Mesenchymal stem cell (in vitro differentiated cells and primary cell): ENCODE measurements around the gene MIEN1.
"Not testable (repeated sequence)": the region's sequence is repeated elsewhere in the genome, so short reads cannot be mapped to it uniquely, and the experiment has no call there.

Experiments used
- DNase-seq: peaks from one replicate; pipeline ENCODE4 v3.0.0-alpha.2; 2013
- H2AFZ ChIP-seq: one replicate; pipeline ENCODE4 v1.6.1; 2013; ENCODE audit warnings: low read depth, mild to moderate bottlenecking, control low read depth, inconsistent platforms, low read length, moderate library complexity
- H2AK5ac ChIP-seq: 2 replicates; pipeline ENCODE4 v1.6.1; 2013; ENCODE audit warnings: low read length, moderate library complexity, mild to moderate bottlenecking, inconsistent platforms; ENCODE audit not compliant: severe bottlenecking
- H2BK120ac ChIP-seq: one replicate; pipeline ENCODE4 v1.6.1; 2013; ENCODE audit warnings: low read depth, mild to moderate bottlenecking, inconsistent platforms, low read length, moderate library complexity
- H2BK12ac ChIP-seq, 2 experiments: one replicate each; pipeline ENCODE4 v1.6.1; 2013; ENCODE audit warnings: inconsistent platforms in 2 of 2, low read length in 2 of 2, mild to moderate bottlenecking in 2 of 2, moderate library complexity in 2 of 2, control low read depth in 1 of 2
- H2BK15ac ChIP-seq: one replicate; pipeline ENCODE4 v1.6.1; 2013; ENCODE audit warnings: mild to moderate bottlenecking, low read depth, inconsistent platforms; ENCODE audit not compliant: poor library complexity, severe bottlenecking
- H2BK5ac ChIP-seq: 2 replicates; pipeline ENCODE4 v1.6.1; 2013; ENCODE audit warnings: low read depth, mild to moderate bottlenecking, low read length, control low read depth, inconsistent platforms; ENCODE audit not compliant: poor library complexity, severe bottlenecking
- H3K14ac ChIP-seq, 2 experiments: one replicate each; pipeline ENCODE4 v1.6.1; 2013; ENCODE audit warnings: inconsistent platforms in 2 of 2, low read length in 2 of 2, control low read depth in 1 of 2, mild to moderate bottlenecking in 1 of 2, moderate library complexity in 1 of 2
- H3K18ac ChIP-seq, 2 experiments: one replicate each; pipeline ENCODE4 v1.6.1; 2013; ENCODE audit warnings: inconsistent platforms in 2 of 2, low read length in 2 of 2, control low read depth in 1 of 2, low read depth in 1 of 2, mild to moderate bottlenecking in 1 of 2
- H3K23ac ChIP-seq, 2 experiments: one replicate each; pipeline ENCODE4 v1.6.1; 2013; ENCODE audit warnings: inconsistent platforms in 2 of 2, low read length in 2 of 2, mild to moderate bottlenecking in 2 of 2, moderate library complexity in 2 of 2, control low read depth in 1 of 2
- H3K27ac ChIP-seq: 2 replicates; pipeline ENCODE4 v1.5.1; 2013; ENCODE audit warnings: mild to moderate bottlenecking, moderate library complexity, low read length, control low read depth, inconsistent platforms; ENCODE audit not compliant: poor library complexity, severe bottlenecking
- H3K27me3 ChIP-seq, 2 experiments: 2 replicates each; pipeline versions ENCODE4 v1.6.1 to v1.7.0; 2013; ENCODE audit warnings: low read length in 2 of 2, mild to moderate bottlenecking in 2 of 2, moderate library complexity in 2 of 2, control low read depth in 1 of 2, inconsistent platforms in 1 of 2; ENCODE audit not compliant: control insufficient read depth in 1 of 2, insufficient read depth in 1 of 2
- H3K36me3 ChIP-seq, 2 experiments: 2 replicates each; pipeline versions ENCODE4 v1.6.1 to v1.7.0; 2013; ENCODE audit warnings: low read length in 2 of 2, control low read depth in 1 of 2, inconsistent platforms in 1 of 2, low read depth in 1 of 2, mild to moderate bottlenecking in 1 of 2; ENCODE audit not compliant: insufficient read depth in 2 of 2, control insufficient read depth in 1 of 2
- H3K4ac ChIP-seq, 2 experiments: one replicate each; pipeline ENCODE4 v1.6.1; 2013; ENCODE audit warnings: inconsistent platforms in 2 of 2, low read length in 2 of 2, mild to moderate bottlenecking in 2 of 2, moderate library complexity in 2 of 2, control low read depth in 1 of 2, low read depth in 1 of 2
- H3K4me1 ChIP-seq: 2 replicates; pipeline ENCODE4 v1.6.1; 2013; ENCODE audit warnings: low read depth, low read length, control low read depth; ENCODE audit not compliant: control insufficient read depth, insufficient read depth
- H3K4me2 ChIP-seq: 2 replicates; pipeline ENCODE4 v1.6.1; 2013; ENCODE audit warnings: low read length, mild to moderate bottlenecking, inconsistent platforms; ENCODE audit not compliant: poor library complexity, severe bottlenecking
- H3K4me3 ChIP-seq, 2 experiments: 2 replicates each; pipeline versions ENCODE4 v1.5.1 to v1.7.0; 2013; ENCODE audit warnings: low read length in 2 of 2, mild to moderate bottlenecking in 2 of 2, control low read depth in 1 of 2, low read depth in 1 of 2; ENCODE audit not compliant: insufficient read depth in 1 of 2
- H3K79me1 ChIP-seq: replicated peaks from 2 replicates; pipeline ENCODE4 v1.6.1; 2013; ENCODE audit warnings: mild to moderate bottlenecking, control low read depth, low read length, inconsistent platforms; ENCODE audit not compliant: poor library complexity, severe bottlenecking
- H3K9ac ChIP-seq: 2 replicates; pipeline ENCODE4 v1.7.0; 2013; ENCODE audit warnings: mild to moderate bottlenecking, low read length, moderate library complexity
- H3K9me3 ChIP-seq: 2 replicates; pipeline ENCODE4 v1.7.0; 2013; ENCODE audit warnings: mild to moderate bottlenecking, low read length; ENCODE audit not compliant: control insufficient read depth
- H4K8ac ChIP-seq: one replicate; pipeline ENCODE4 v1.6.1; 2013; ENCODE audit warnings: inconsistent platforms, mild to moderate bottlenecking, low read length, moderate library complexity
- H4K91ac ChIP-seq: one replicate; pipeline ENCODE4 v1.6.1; 2013; ENCODE audit warnings: mild to moderate bottlenecking, low read length, inconsistent platforms
- WGBS: methylation state at CpG from one replicate; pipeline ENCODE4 v1.1.7; 2013; ENCODE audit warnings: mixed read lengths; 5-methylcytosine and 5-hydroxymethylcytosine counted together

MIEN1 gene

GRCh38 chr17:39767147-39767546 lies 36.8 kb upstream of the MIEN1 start:
- Histone ChIP-seq H3K36me3 (no peaks in the 10 kb centered on the region), H2BK15ac (no peak overlapping the region)
- DNase-seq: no peak

GRCh38 chr17:39765766-39766165 lies 35.4 kb upstream of the MIEN1 start:
- Histone ChIP-seq H4K8ac (no peak overlapping the region), H3K9ac (no peak overlapping the region), H2AK5ac (no peak overlapping the region), H2BK5ac (no peak overlapping the region), H3K9me3 (no peaks in the 10 kb centered on the region), H3K23ac (no peak overlapping the region), H2BK120ac (no peak overlapping the region), H3K18ac (no peak overlapping the region), H3K14ac (no peak overlapping the region), H3K4me1 (peaks cover 2% of the 10 kb centered on the region), H3K79me1 (no peaks in the 10 kb centered on the region), H4K91ac (no peak overlapping the region), H3K36me3 (no peaks in the 10 kb centered on the region), H3K27me3 (peaks cover 29 to 70% of the 10 kb centered on the region in 2 experiments), H3K4me2 (no peak overlapping the region), H3K27ac (no peak overlapping the region), H3K4ac (no peak overlapping the region), H2AFZ (no peak overlapping the region), H3K4me3 (no peak overlapping the region), H2BK15ac (no peak overlapping the region), H2BK12ac (no peak overlapping the region)
- WGBS: 93% methylated on average over 18 of the region's 18 CpGs
- no peak for DNase-seq

More at GRCh38 chr17:39767147-39767546, 36.8 kb upstream of the MIEN1 start:
- no peak overlapping the region for H2BK5ac ChIP-seq
- H3K27me3 ChIP-seq: peaks cover 35 to 72% of the 10 kb centered on the region in 2 experiments
- no peak overlapping the region for H3K23ac ChIP-seq
- no peaks in the 10 kb centered on the region for H3K79me1 ChIP-seq
- peaks cover 2% of the 10 kb centered on the region for H3K4me1 ChIP-seq
- no peak overlapping the region for H3K9ac ChIP-seq
- no peak overlapping the region for H3K18ac ChIP-seq
- H3K4me3 ChIP-seq: no peak overlapping the region
- no peak overlapping the region for H2AK5ac ChIP-seq
- no peak overlapping the region for H3K4me2 ChIP-seq
- no peak overlapping the region for H2BK12ac ChIP-seq
- no peak overlapping the region for H3K4ac ChIP-seq
- no peak overlapping the region for H4K91ac ChIP-seq
- no peak overlapping the region for H4K8ac ChIP-seq
- H2BK120ac ChIP-seq: no peak overlapping the region
- no peaks in the 10 kb centered on the region for H3K9me3 ChIP-seq
- no peak overlapping the region for H3K27ac ChIP-seq
- H2AFZ ChIP-seq: no peak overlapping the region
- WGBS: 58% methylated on average over 2 of the region's 3 CpGs
- no peak overlapping the region for H3K14ac ChIP-seq

- no peak overlapping the region for H3K27ac ChIP-seq
- no peak overlapping the region for H3K4me2 ChIP-seq
- peaks cover 24 to 67% of the 10 kb centered on the region in 2 experiments for H3K27me3 ChIP-seq
- H3K9ac ChIP-seq: no peak overlapping the region
- no peak overlapping the region for H2BK15ac ChIP-seq
- H3K79me1 ChIP-seq: no peaks in the 10 kb centered on the region
- WGBS: 40% methylated on average over 1 of the region's 3 CpGs
- peaks cover 2% of the 10 kb centered on the region for H3K4me1 ChIP-seq
- H2AK5ac ChIP-seq: no peak overlapping the region
- H4K8ac ChIP-seq: no peak overlapping the region
- no peak overlapping the region for H2AFZ ChIP-seq
- no peak overlapping the region for H3K18ac ChIP-seq
- H2BK12ac ChIP-seq: no peak overlapping the region
- H2BK5ac ChIP-seq: no peak overlapping the region
- H4K91ac ChIP-seq: no peak overlapping the region
- no peaks in the 10 kb centered on the region for H3K36me3 ChIP-seq
- no peak overlapping the region for H3K23ac ChIP-seq
- no peaks in the 10 kb centered on the region for H3K9me3 ChIP-seq
- H3K4ac ChIP-seq: no peak overlapping the region
- H2BK120ac ChIP-seq: no peak overlapping the region
- DNase-seq: no peak
- no peak overlapping the region for H3K4me3 ChIP-seq
- H3K14ac ChIP-seq: no peak overlapping the region
Observed at GRCh38 chr17:39765175-39765574, 34.8 kb upstream of the MIEN1 start.

- not testable (repeated sequence) for H4K8ac ChIP-seq, H3K4me3 ChIP-seq, DNase-seq, H2BK5ac ChIP-seq, H3K79me1 ChIP-seq, H3K27ac ChIP-seq, H3K18ac ChIP-seq, H2BK15ac ChIP-seq, H3K9ac ChIP-seq, H3K23ac ChIP-seq, H3K14ac ChIP-seq, H4K91ac ChIP-seq, H2BK12ac ChIP-seq, H3K36me3 ChIP-seq, H3K9me3 ChIP-seq, H3K4me2 ChIP-seq, H2BK120ac ChIP-seq, H2AFZ ChIP-seq, H3K4me1 ChIP-seq, H3K4ac ChIP-seq, H2AK5ac ChIP-seq
- H3K27me3 ChIP-seq: peaks cover 24 to 65% of the 10 kb centered on the region in 2 experiments
- 62% methylated on average over 2 of the region's 3 CpGs for WGBS
Observed at GRCh38 chr17:39764171-39764570, 33.8 kb upstream of the MIEN1 start.
